ENCODE data around the gene ATG5.

ATG5 gene

GRCh38 chr6:106356378-106356777 lies 30.8 kb upstream of the ATG5 start:
- no peaks in the 10 kb centered on the region for H3K9me2 ChIP-seq (replicated peaks; ENCODE audit: control insufficient read depth, low read length)
- no peak overlapping the region for H3K27ac ChIP-seq (ENCODE audit: low read depth, low read length)
- no peaks in the 10 kb centered on the region for H4K20me1 ChIP-seq (ENCODE audit: control insufficient read depth, insufficient read depth, low read depth, low read length)
- H3K36me3 ChIP-seq (ENCODE audit: control insufficient read depth, low read length): no peaks in the 10 kb centered on the region
- H3F3A ChIP-seq (ENCODE audit: control insufficient read depth, insufficient read depth): no peaks in the 10 kb centered on the region
- H3K79me2 ChIP-seq (ENCODE audit: control insufficient read depth, low read length): no peaks in the 10 kb centered on the region
- peaks cover 13% of the 10 kb centered on the region for H3K27me3 ChIP-seq (ENCODE audit: control insufficient read depth, low read length)
- TF ChIP-seq CTCF (IDR thresholded peaks at IDR 0.05; ENCODE audit: low read depth, low read length, poor library complexity, severe bottlenecking) (no peak), EZH2phosphoT487 (IDR thresholded peaks at IDR 0.05; ENCODE audit: borderline replicate concordance, low read length) (no peak)
- no peak overlapping the region for H3K4me2 ChIP-seq (ENCODE audit: low read length)
- no peak overlapping the region for H3K4me3 ChIP-seq (ENCODE audit: low read length)
- H3K9me3 ChIP-seq (ENCODE audit: control insufficient read depth, insufficient read depth, low read length): no peaks in the 10 kb centered on the region
- peaks cover 8% of the 10 kb centered on the region; the same call in 1 of the 2 replicates for H3K4me1 ChIP-seq (ENCODE audit: control insufficient read depth, low read length)

GRCh38 chr6:106347219-106347618 lies 21.7 kb upstream of the ATG5 start:
- H3K27ac ChIP-seq (ENCODE audit: low read depth, low read length): no peak overlapping the region
- no peaks in the 10 kb centered on the region for H3K9me3 ChIP-seq (ENCODE audit: control insufficient read depth, insufficient read depth, low read length)
- H3K79me2 ChIP-seq (ENCODE audit: control insufficient read depth, low read length): no peaks in the 10 kb centered on the region
- H3K4me3 ChIP-seq (ENCODE audit: low read length): no peak overlapping the region
- H3K9me2 ChIP-seq (replicated peaks; ENCODE audit: control insufficient read depth, low read length): no peaks in the 10 kb centered on the region
- H3K27me3 ChIP-seq (ENCODE audit: control insufficient read depth, low read length): peaks cover 6% of the 10 kb centered on the region; the same call in 1 of the 2 replicates
- H3K36me3 ChIP-seq (ENCODE audit: control insufficient read depth, low read length): no peaks in the 10 kb centered on the region
- H4K20me1 ChIP-seq (ENCODE audit: control insufficient read depth, insufficient read depth, low read depth, low read length): no peaks in the 10 kb centered on the region
- no peak overlapping the region for H3K4me2 ChIP-seq (ENCODE audit: low read length)
- H3K4me1 ChIP-seq (ENCODE audit: control insufficient read depth, low read length): no peaks in the 10 kb centered on the region
- H3F3A ChIP-seq (ENCODE audit: control insufficient read depth, insufficient read depth): no peaks in the 10 kb centered on the region
- TF ChIP-seq CTCF (IDR thresholded peaks at IDR 0.05; ENCODE audit: low read depth, low read length, poor library complexity, severe bottlenecking) (no peak), EZH2phosphoT487 (IDR thresholded peaks at IDR 0.05; ENCODE audit: borderline replicate concordance, low read length) (no peak)

- peak overlapping the region; percentile 72 for H3K4me2 ChIP-seq (ENCODE audit: low read length)
- H3K9me3 ChIP-seq (ENCODE audit: control insufficient read depth, insufficient read depth, low read length): no peaks in the 10 kb centered on the region
- peaks cover 13% of the 10 kb centered on the region for H3K27me3 ChIP-seq (ENCODE audit: control insufficient read depth, low read length)
- H4K20me1 ChIP-seq (ENCODE audit: control insufficient read depth, insufficient read depth, low read depth, low read length): no peaks in the 10 kb centered on the region
- H3K36me3 ChIP-seq (ENCODE audit: control insufficient read depth, low read length): no peaks in the 10 kb centered on the region
- no peaks in the 10 kb centered on the region for H3F3A ChIP-seq (ENCODE audit: control insufficient read depth, insufficient read depth)
- H3K4me1 ChIP-seq (ENCODE audit: control insufficient read depth, low read length): peaks cover 5% of the 10 kb centered on the region
- H3K9me2 ChIP-seq (replicated peaks; ENCODE audit: control insufficient read depth, low read length): no peaks in the 10 kb centered on the region
- TF ChIP-seq EZH2phosphoT487 (IDR thresholded peaks at IDR 0.05; ENCODE audit: borderline replicate concordance, low read length): no peak
- peak; percentile 85 for TF ChIP-seq CTCF (IDR thresholded peaks at IDR 0.05; ENCODE audit: low read depth, low read length, poor library complexity, severe bottlenecking)
- no peak overlapping the region for H3K27ac ChIP-seq (ENCODE audit: low read depth, low read length)
- peak overlapping the region; percentile 55 for H3K4me3 ChIP-seq (ENCODE audit: low read length)
- no peaks in the 10 kb centered on the region for H3K79me2 ChIP-seq (ENCODE audit: control insufficient read depth, low read length)
These were observed 13.9 kb upstream of the ATG5 start for GRCh38 chr6:106339334-106340029.

Data from DOHH2 (cell line).